HepG2 (cell line): ENCODE results near the gene PCAT6. TPM values are rescaled to one million over a fixed set of nuclear protein-coding genes. Genes with fewer than 3 reads are reported as not detected.

Source experiments
- ATF1 ChIP-seq: IDR thresholded peaks from 2 replicates; pipeline ENCODE4 v1.6.1; 2016; ENCODE audit warnings: mild to moderate bottlenecking, control low read depth
- HOXD1 ChIP-seq: sonication (generic); formaldehyde crosslinking; IDR thresholded peaks from 2 replicates; pipeline ENCODE4 v1.5.0; 2020; ENCODE audit warnings: missing genetic modification reagents
- KLF13 ChIP-seq: sonication (generic); formaldehyde crosslinking; IDR thresholded peaks from 2 replicates; pipeline ENCODE4 v1.4.0; 2020; ENCODE audit warnings: mild to moderate bottlenecking, missing genetic modification reagents
- RAD51 ChIP-seq: fragments of 450-650 bp; IDR thresholded peaks from 2 replicates; pipeline ENCODE4 v1.6.1; 2016; ENCODE audit warnings: borderline replicate concordance
- RBFOX2 ChIP-seq: fragments of 200-400 bp; formaldehyde crosslinking; IDR thresholded peaks from 2 replicates; pipeline ENCODE4 v1.6.1; 2017; ENCODE audit warnings: low read depth, mild to moderate bottlenecking, low read length
- RCOR2 ChIP-seq: IDR thresholded peaks from 2 replicates; pipeline ENCODE4 v1.6.1; 2016; ENCODE audit warnings: missing biosample characterization, missing genetic modification reagents
- REXO4 ChIP-seq: sonication (generic); formaldehyde crosslinking; IDR thresholded peaks from 2 replicates; pipeline ENCODE4 v1.8.0; 2022; ENCODE audit warnings: missing genetic modification reagents, mild to moderate bottlenecking, borderline replicate concordance
- RFXAP ChIP-seq: sonication (generic); formaldehyde crosslinking; IDR thresholded peaks from 2 replicates; pipeline ENCODE4 v1.4.0; 2020; ENCODE audit warnings: missing genetic modification reagents, borderline replicate concordance
- SETDB1 ChIP-seq: sonication (generic); formaldehyde crosslinking; IDR thresholded peaks from 2 replicates; pipeline ENCODE4 v1.5.1; 2020; ENCODE audit warnings: missing genetic modification reagents, mild to moderate bottlenecking, borderline replicate concordance
- STAT5B ChIP-seq: sonication (generic); formaldehyde crosslinking; IDR thresholded peaks from 2 replicates; pipeline ENCODE4 v1.4.0; 2020; ENCODE audit warnings: missing genetic modification reagents
- TBL1XR1 ChIP-seq: fragments of 150-350 bp; IDR thresholded peaks from 2 replicates; pipeline ENCODE4 v1.6.1; 2014; ENCODE audit warnings: borderline replicate concordance, low read length; ENCODE audit not compliant: partially characterized antibody
- TBX2 ChIP-seq: sonication (generic); formaldehyde crosslinking; IDR thresholded peaks from 2 replicates; pipeline ENCODE4 v1.5.0; 2020; ENCODE audit warnings: missing genetic modification reagents, mild to moderate bottlenecking, borderline replicate concordance
- THRA ChIP-seq: sonication (generic); formaldehyde crosslinking; IDR thresholded peaks from 2 replicates; pipeline ENCODE4 v1.4.0; 2020; ENCODE audit warnings: missing genetic modification reagents, borderline replicate concordance
- YY1 ChIP-seq: IDR thresholded peaks from 2 replicates; pipeline ENCODE4 v1.6.1; 2011; ENCODE audit warnings: low read length, low read depth, moderate library complexity, mild to moderate bottlenecking; ENCODE audit not compliant: insufficient read depth, insufficient replicate concordance
- ZNF296 ChIP-seq: sonication (generic); formaldehyde crosslinking; conservative IDR thresholded peaks from 2 replicates; pipeline ENCODE4 v1.5.0; 2020; ENCODE audit warnings: mild to moderate bottlenecking, missing genetic modification reagents
- ZNF430 ChIP-seq: sonication (generic); formaldehyde crosslinking; IDR thresholded peaks from 2 replicates; pipeline ENCODE4 v1.9.0; 2021; ENCODE audit warnings: mild to moderate bottlenecking, missing genetic modification reagents
- ZNF441 ChIP-seq: sonication (generic); formaldehyde crosslinking; IDR thresholded peaks from 2 replicates; pipeline ENCODE4 v1.7.0; 2021; ENCODE audit warnings: missing genetic modification reagents, borderline replicate concordance
- ZNF577 ChIP-seq: sonication (generic); formaldehyde crosslinking; IDR thresholded peaks from 2 replicates; pipeline ENCODE4 v1.4.0; 2020; ENCODE audit warnings: mild to moderate bottlenecking, low read depth, missing genetic modification reagents, borderline replicate concordance
- ZNF672 ChIP-seq: sonication (generic); formaldehyde crosslinking; IDR thresholded peaks from 2 replicates; pipeline ENCODE4 v1.8.1; 2022; ENCODE audit warnings: missing genetic modification reagents
- ZNF678 ChIP-seq: sonication (generic); formaldehyde crosslinking; IDR thresholded peaks from 2 replicates; pipeline ENCODE4 v1.4.0; 2020; ENCODE audit warnings: mild to moderate bottlenecking, missing genetic modification reagents
- polyA plus RNA-seq, 8 experiments: library from polyadenylated mRNA; depleted of rRNA in 3 of 8; stranded (reverse) in 7 of 8; unstranded in 1 of 8; fragments of >200 nt; fragmentation: Illumina TruSeq in 4 of 8; extraction: Trizol in 4 of 8; gene quantifications; 2 replicates each; pipeline versions ENCODE4 v1.2.1 to v1.2.3, GENCODE V29; 2011 to 2016; ENCODE audit warnings: low read depth in 4 of 8, missing spikeins in 1 of 8, mixed read lengths in 1 of 8; ENCODE audit not compliant: insufficient read depth in 1 of 8
- total RNA-seq, 5 experiments: library from RNA; depleted of rRNA; stranded (reverse); fragments of >200 nt; fragmentation: Illumina TruSeq; extraction: Trizol; gene quantifications; 2 replicates each; pipeline ENCODE4 v1.2.3, GENCODE V29; 2016; ENCODE audit warnings: low read depth in 1 of 5
- TF ChIP-seq, protein P1 (sequence below): IDR thresholded peaks from 2 replicates; pipeline ENCODE4 v1.4.0; 2020; ENCODE audit warnings: mild to moderate bottlenecking, missing genetic modification reagents
- TF ChIP-seq, protein P2 (sequence below): sonication (generic); formaldehyde crosslinking; IDR thresholded peaks from 2 replicates; pipeline ENCODE4 v1.8.0; 2022; ENCODE audit warnings: missing genetic modification reagents, mild to moderate bottlenecking, borderline replicate concordance
- TF ChIP-seq, protein P3 (sequence below): sonication (generic); formaldehyde crosslinking; IDR thresholded peaks from 2 replicates; pipeline ENCODE4 v1.8.0; 2022; ENCODE audit warnings: low read depth, missing genetic modification reagents

The PCAT6 gene
- total and polyA plus RNA-seq, 2 of the 13 experiments (the other 11 are each of a cell fraction or from before 2014, with no cell fraction given), result 0.60 to 4.4 TPM

DNA sequence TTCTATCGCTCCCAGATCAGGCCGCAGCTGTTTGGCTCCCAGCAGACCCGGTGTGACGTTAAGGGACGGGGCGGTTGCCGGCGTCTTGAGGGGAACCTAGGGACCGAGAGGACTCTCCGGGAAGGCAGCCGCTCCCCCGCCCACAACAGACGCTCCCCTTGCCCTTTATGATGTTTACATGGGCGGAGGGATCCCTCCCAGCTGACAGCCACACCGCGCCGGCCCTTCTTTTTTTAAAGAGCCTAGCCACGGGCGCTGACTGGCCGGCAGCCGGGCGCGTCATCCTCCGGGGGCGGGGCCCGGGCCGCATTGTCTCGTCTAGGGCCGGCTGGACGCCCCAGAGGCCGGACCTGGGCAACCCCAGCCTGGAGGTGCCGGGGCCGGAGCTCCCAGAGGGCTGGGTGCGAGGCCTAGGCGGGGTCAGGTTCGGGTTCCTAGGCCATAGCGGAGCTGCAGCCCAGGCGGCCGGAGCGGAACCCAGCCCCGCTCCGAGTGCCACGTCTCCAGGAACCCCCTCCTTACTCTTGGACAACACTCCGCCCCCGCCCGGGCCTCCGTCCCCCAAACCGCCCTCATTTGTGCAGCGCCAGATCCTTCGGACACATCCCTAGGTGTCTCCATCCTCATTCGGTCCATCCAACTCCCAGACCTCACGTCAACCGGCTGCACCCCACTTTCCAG, at the start of gene PCAT6 (continued):
- TF ChIP-seq, protein P1, sequence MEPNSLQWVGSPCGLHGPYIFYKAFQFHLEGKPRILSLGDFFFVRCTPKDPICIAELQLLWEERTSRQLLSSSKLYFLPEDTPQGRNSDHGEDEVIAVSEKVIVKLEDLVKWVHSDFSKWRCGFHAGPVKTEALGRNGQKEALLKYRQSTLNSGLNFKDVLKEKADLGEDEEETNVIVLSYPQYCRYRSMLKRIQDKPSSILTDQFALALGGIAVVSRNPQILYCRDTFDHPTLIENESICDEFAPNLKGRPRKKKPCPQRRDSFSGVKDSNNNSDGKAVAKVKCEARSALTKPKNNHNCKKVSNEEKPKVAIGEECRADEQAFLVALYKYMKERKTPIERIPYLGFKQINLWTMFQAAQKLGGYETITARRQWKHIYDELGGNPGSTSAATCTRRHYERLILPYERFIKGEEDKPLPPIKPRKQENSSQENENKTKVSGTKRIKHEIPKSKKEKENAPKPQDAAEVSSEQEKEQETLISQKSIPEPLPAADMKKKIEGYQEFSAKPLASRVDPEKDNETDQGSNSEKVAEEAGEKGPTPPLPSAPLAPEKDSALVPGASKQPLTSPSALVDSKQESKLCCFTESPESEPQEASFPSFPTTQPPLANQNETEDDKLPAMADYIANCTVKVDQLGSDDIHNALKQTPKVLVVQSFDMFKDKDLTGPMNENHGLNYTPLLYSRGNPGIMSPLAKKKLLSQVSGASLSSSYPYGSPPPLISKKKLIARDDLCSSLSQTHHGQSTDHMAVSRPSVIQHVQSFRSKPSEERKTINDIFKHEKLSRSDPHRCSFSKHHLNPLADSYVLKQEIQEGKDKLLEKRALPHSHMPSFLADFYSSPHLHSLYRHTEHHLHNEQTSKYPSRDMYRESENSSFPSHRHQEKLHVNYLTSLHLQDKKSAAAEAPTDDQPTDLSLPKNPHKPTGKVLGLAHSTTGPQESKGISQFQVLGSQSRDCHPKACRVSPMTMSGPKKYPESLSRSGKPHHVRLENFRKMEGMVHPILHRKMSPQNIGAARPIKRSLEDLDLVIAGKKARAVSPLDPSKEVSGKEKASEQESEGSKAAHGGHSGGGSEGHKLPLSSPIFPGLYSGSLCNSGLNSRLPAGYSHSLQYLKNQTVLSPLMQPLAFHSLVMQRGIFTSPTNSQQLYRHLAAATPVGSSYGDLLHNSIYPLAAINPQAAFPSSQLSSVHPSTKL (CRISPR knock-in tag), result peak; percentile 63
- TF ChIP-seq ZNF441 (no peak), STAT5B (CRISPR knock-in tag) (no peak), SETDB1 (CRISPR knock-in tag) (no peak), RAD51 (no peak), YY1 (peak; percentile 58), TBL1XR1 (no peak), ZNF430 (CRISPR knock-in tag) (peak; percentile 83; the same call in 1 of the 2 replicates), ZNF296 (peak; percentile 46; the same call in 1 of the 2 replicates), REXO4 (CRISPR knock-in tag) (no peak), HOXD1 (CRISPR knock-in tag) (no peak), ZNF577 (CRISPR knock-in tag) (no peak), RFXAP (peak; percentile 85; the same call in 1 of the 2 replicates), KLF13 (CRISPR knock-in tag) (no peak), ATF1 (CRISPR knock-in tag) (peak; percentile 82), RBFOX2 (peak; percentile 90), THRA (CRISPR knock-in tag) (peak; percentile 67), TBX2 (CRISPR knock-in tag) (peak; percentile 59; the same call in 1 of the 2 replicates), RCOR2 (CRISPR knock-in tag) (no peak), ZNF672 (CRISPR knock-in tag) (no peak), ZNF678 (CRISPR knock-in tag) (no peak)
- TF ChIP-seq, protein P2, sequence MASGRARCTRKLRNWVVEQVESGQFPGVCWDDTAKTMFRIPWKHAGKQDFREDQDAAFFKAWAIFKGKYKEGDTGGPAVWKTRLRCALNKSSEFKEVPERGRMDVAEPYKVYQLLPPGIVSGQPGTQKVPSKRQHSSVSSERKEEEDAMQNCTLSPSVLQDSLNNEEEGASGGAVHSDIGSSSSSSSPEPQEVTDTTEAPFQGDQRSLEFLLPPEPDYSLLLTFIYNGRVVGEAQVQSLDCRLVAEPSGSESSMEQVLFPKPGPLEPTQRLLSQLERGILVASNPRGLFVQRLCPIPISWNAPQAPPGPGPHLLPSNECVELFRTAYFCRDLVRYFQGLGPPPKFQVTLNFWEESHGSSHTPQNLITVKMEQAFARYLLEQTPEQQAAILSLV, result no peak
- TF ChIP-seq, protein P3, sequence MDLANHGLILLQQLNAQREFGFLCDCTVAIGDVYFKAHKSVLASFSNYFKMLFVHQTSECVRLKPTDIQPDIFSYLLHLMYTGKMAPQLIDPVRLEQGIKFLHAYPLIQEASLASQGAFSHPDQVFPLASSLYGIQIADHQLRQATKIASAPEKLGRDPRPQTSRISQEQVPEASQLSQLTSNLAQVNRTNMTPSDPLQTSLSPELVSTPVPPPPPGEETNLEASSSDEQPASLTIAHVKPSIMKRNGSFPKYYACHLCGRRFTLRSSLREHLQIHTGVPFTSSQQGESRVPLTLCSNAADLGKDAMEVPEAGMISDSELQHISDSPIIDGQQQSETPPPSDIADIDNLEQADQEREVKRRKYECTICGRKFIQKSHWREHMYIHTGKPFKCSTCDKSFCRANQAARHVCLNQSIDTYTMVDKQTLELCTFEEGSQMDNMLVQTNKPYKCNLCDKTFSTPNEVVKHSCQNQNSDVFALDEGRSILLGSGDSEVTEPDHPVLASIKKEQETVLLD, result no peak
